Subcutaneous preadipocyte (primary cell): ENCODE measurements around the gene GLRA3. TPM values are rescaled to one million over a fixed set of nuclear protein-coding genes. Genes with fewer than 3 reads are reported as not detected.

Experiments
- total RNA-seq: library from RNA; depleted of rRNA; stranded (reverse); fragments of >200 nt; gene quantifications from 2 replicates; pipeline ENCODE4 v1.2.3, GENCODE V29; 2012

Gene GLRA3
- not detected in 2 replicates for total RNA-seq

DNA sequence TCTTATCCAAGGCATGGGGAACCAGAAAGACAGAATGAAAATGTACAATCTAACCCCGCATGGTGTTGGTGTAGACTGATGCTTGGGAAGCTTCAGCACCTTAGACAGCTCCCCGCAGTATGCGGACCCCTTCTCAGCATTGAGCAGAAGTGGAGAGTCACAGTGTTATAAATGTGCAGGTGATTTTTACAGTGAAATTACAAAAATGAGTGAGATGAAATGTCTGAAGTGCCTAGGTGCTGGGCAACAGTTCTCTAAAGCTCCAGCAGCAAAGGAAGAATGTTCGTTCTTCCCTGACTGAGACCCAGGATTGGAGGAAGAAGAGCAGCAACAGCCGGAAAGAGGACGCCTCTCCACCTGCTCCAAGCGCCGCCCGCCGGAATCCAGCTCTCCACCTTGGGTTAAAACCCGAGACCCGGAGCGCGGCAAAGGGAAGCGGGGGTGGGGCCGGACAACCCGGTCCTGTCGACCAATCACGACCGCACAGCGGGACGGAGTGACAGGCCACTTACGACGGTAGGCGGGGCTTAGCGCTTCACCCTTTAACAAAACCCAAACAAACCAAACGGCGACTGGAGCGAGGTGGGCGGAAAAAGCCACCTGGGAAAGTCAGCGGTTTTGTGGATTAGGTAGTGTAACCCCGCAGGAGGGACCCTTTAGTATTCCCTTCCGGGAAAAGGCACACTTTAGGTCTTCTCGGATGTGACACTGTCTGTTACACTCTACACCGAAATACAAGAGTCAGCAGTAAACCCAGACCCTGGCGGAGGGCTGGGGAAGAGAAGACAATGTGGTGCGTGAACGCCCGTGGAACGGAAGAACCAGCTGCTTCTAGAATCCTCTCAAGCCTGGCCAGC is at the start of gene GLRA3:
Gene GLRA3 (minus strand): TSS at position 403 of the 857 bp plus-strand sequence. CDS start 436 bp downstream, outside the sequence.

Other genes with a start within 250 kb of the GLRA3 start
- gene ADAM29, start 89.1 kb upstream of the GLRA3 start, total RNA-seq: not detected in 2 replicates